ENCODE measurements around the gene LPA. TPM values are rescaled to one million over a fixed set of nuclear protein-coding genes. Genes with fewer than 3 reads are reported as not detected.
"Not testable (repeated sequence)": the region's sequence is repeated elsewhere in the genome, so short reads cannot be mapped to it uniquely, and the experiment has no call there.

LPA gene
- total and polyA plus RNA-seq, 4 donors, result 0.03 to 1.1 TPM; not detected in 2

GRCh38 chr6:160685762-160686450, 21.8 kb upstream of the LPA start:
- peaks cover 0 to 6% (median 0%) of the 10 kb centered on the region in 4 donors for H3K9me3 ChIP-seq (ENCODE audit: control insufficient read depth in 4 of 4, insufficient read depth in 3 of 4, low read length in 3 of 4)
- H3K27ac ChIP-seq (ENCODE audit: low read depth in 1 of 2, low read length in 1 of 2), result no peak overlapping the region
- ATAC-seq (ENCODE audit: insufficient read depth, low FRiP score) (no peak), DNase-seq (peak in 2 of 3 donors; percentile 5 to 14)
- no peak for TF ChIP-seq CTCF (IDR thresholded peaks at IDR 0.05; ENCODE audit: control extremely low read depth, extremely low read depth)
- H3K27me3 ChIP-seq (ENCODE audit: control insufficient read depth in 3 of 3, insufficient read depth in 3 of 3, low read length in 2 of 3), result no peaks in the 10 kb centered on the region
- WGBS, 2 donors, result 84 to 89% methylated on average over 5 of the region's 5 CpGs
- no peaks in the 10 kb centered on the region for H3K36me3 ChIP-seq (ENCODE audit: control insufficient read depth in 4 of 4, insufficient read depth in 4 of 4, low read length in 4 of 4)
- H3K4me3 ChIP-seq, result no peak overlapping the region
- H3K9ac ChIP-seq (ENCODE audit: insufficient read depth in 1 of 2, low read length in 2 of 2), result no peak overlapping the region
- H3K4me1 ChIP-seq (ENCODE audit: control insufficient read depth in 5 of 5, insufficient read depth in 5 of 5, low read length in 5 of 5), result no peaks in the 10 kb centered on the region

- ATAC-seq (ENCODE audit: insufficient read depth, low FRiP score), result not testable (repeated sequence)
These were observed 21.2 kb upstream of the LPA start for GRCh38 chr6:160685101-160685761.

GRCh38 chr6:160679402-160679769, 15.3 kb upstream of the LPA start:
- ATAC-seq (ENCODE audit: insufficient read depth, low FRiP score), result no peak
- Histone ChIP-seq H3K27ac (ENCODE audit: low read depth in 1 of 2, low read length in 1 of 2) (no peak overlapping the region), H3K9ac (ENCODE audit: insufficient read depth in 1 of 2, low read length in 2 of 2) (no peak overlapping the region), H3K9me3 (ENCODE audit: control insufficient read depth in 4 of 4, insufficient read depth in 3 of 4, low read length in 3 of 4) (no peaks in the 10 kb centered on the region), H3K36me3 (ENCODE audit: control insufficient read depth in 4 of 4, insufficient read depth in 4 of 4, low read length in 4 of 4) (no peaks in the 10 kb centered on the region), H3K4me3 (no peak overlapping the region), H3K4me1 (ENCODE audit: control insufficient read depth in 5 of 5, insufficient read depth in 5 of 5, low read length in 5 of 5) (no peaks in the 10 kb centered on the region), H3K27me3 (ENCODE audit: control insufficient read depth in 3 of 3, insufficient read depth in 3 of 3, low read length in 2 of 3) (no peaks in the 10 kb centered on the region)
- WGBS, 2 donors, result 11% methylated on average over 14 of the region's 14 CpGs
- DNase-seq, result peak in 2 of 3 donors; percentile 13 to 25
- TF ChIP-seq CTCF (IDR thresholded peaks at IDR 0.05; ENCODE audit: control extremely low read depth, extremely low read depth), result no peak

More at GRCh38 chr6:160685101-160685761, 21.2 kb upstream of the LPA start:
- H3K9ac ChIP-seq (ENCODE audit: insufficient read depth in 1 of 2, low read length in 2 of 2); H3K4me3 ChIP-seq; H3K27me3 ChIP-seq (ENCODE audit: control insufficient read depth in 3 of 3, insufficient read depth in 3 of 3, low read length in 2 of 3); H3K36me3 ChIP-seq (ENCODE audit: control insufficient read depth in 4 of 4, insufficient read depth in 4 of 4, low read length in 4 of 4); H3K9me3 ChIP-seq (ENCODE audit: control insufficient read depth in 4 of 4, insufficient read depth in 3 of 4, low read length in 3 of 4); H3K4me1 ChIP-seq (ENCODE audit: control insufficient read depth in 5 of 5, insufficient read depth in 5 of 5, low read length in 5 of 5); H3K27ac ChIP-seq (ENCODE audit: low read depth in 1 of 2, low read length in 1 of 2); DNase-seq: not testable (repeated sequence)
- 90 to 96% methylated on average over 26 to 27 of the region's 32 CpGs for whole genome bisulfite sequencing, 2 donors

GRCh38 chr6:160678744-160679401, 14.8 kb upstream of the LPA start:
- no peaks in the 10 kb centered on the region for H3K27me3 ChIP-seq (ENCODE audit: control insufficient read depth in 3 of 3, insufficient read depth in 3 of 3, low read length in 2 of 3)
- no peak overlapping the region for H3K4me3 ChIP-seq
- peak in 1 of 3 donors; percentile 13 for DNase-seq
- H3K27ac ChIP-seq (ENCODE audit: low read depth in 1 of 2, low read length in 1 of 2), result no peak overlapping the region
- ATAC-seq (ENCODE audit: insufficient read depth, low FRiP score), result no peak
- TF ChIP-seq CTCF (IDR thresholded peaks at IDR 0.05; ENCODE audit: control extremely low read depth, extremely low read depth), result no peak
- H3K9ac ChIP-seq (ENCODE audit: insufficient read depth in 1 of 2, low read length in 2 of 2), result no peak overlapping the region
- WGBS, 2 donors, result 15 to 18% methylated on average over 34 to 42 of the region's 42 CpGs
- no peaks in the 10 kb centered on the region for H3K4me1 ChIP-seq (ENCODE audit: control insufficient read depth in 5 of 5, insufficient read depth in 5 of 5, low read length in 5 of 5)
- no peaks in the 10 kb centered on the region for H3K36me3 ChIP-seq (ENCODE audit: control insufficient read depth in 4 of 4, insufficient read depth in 4 of 4, low read length in 4 of 4)
- no peaks in the 10 kb centered on the region for H3K9me3 ChIP-seq (ENCODE audit: control insufficient read depth in 4 of 4, insufficient read depth in 3 of 4, low read length in 3 of 4)

Measured in lung (tissue), 12 donors.